CD14-positive monocyte (primary cell): ENCODE data around the gene MRPS6. TPM values are rescaled to one million over a fixed set of nuclear protein-coding genes. Genes with fewer than 3 reads are reported as not detected.

Experiments used
- DNase-seq, 3 donors: peaks; one replicate each; pipeline ENCODE4 v3.0.0-alpha.2; 2011 to 2022
- H2AFZ ChIP-seq: 2 replicates; pipeline ENCODE4 v1.6.0; 2012; ENCODE audit warnings: mild to moderate bottlenecking, low read depth, low read length, inconsistent platforms; ENCODE audit not compliant: insufficient read depth, poor library complexity, severe bottlenecking
- H3K27ac ChIP-seq, 2 donors: 1 replicate in 1 of 2; 2 replicates in 1 of 2; pipeline ENCODE4 v1.5.1; 2012 to 2013; ENCODE audit warnings: low read length in 2 of 2, control low read depth in 1 of 2, inconsistent platforms in 1 of 2, low read depth in 1 of 2, mild to moderate bottlenecking in 1 of 2
- H3K27me3 ChIP-seq, 2 donors: one replicate each; pipeline versions ENCODE4 v1.6.0 to v1.6.1; 2011 to 2013; ENCODE audit warnings: low read length in 2 of 2; ENCODE audit not compliant: control insufficient read depth in 2 of 2, insufficient read depth in 2 of 2
- H3K36me3 ChIP-seq, 2 donors: replicated peaks in 1 of 2; 1 replicate in 1 of 2; 2 replicates in 1 of 2; pipeline versions ENCODE4 v1.5.1 to v1.6.1; 2012 to 2013; ENCODE audit warnings: low read length in 2 of 2, control low read depth in 1 of 2, inconsistent platforms in 1 of 2, mild to moderate bottlenecking in 1 of 2; ENCODE audit not compliant: insufficient read depth in 2 of 2, control insufficient read depth in 1 of 2
- H3K4me1 ChIP-seq, 2 donors: 1 replicate in 1 of 2; 2 replicates in 1 of 2; pipeline versions ENCODE4 v1.5.1 to v1.6.1; 2012 to 2013; ENCODE audit warnings: low read length in 2 of 2, control low read depth in 1 of 2, inconsistent platforms in 1 of 2, mild to moderate bottlenecking in 1 of 2, moderate library complexity in 1 of 2; ENCODE audit not compliant: insufficient read depth in 2 of 2, control insufficient read depth in 1 of 2
- H3K4me2 ChIP-seq: replicated peaks from 2 replicates; pipeline ENCODE3; 2012; ENCODE audit warnings: low read length, moderate library complexity, mild to moderate bottlenecking; ENCODE audit not compliant: poor library complexity, severe bottlenecking; ENCODE audit errors: extremely low read depth
- H3K4me3 ChIP-seq, 3 experiments: fragments of 200-600 bp in 1 of 3; sonication (generic) in 1 of 3; replicated peaks in 1 of 3; 1 replicate in 2 of 3; 2 replicates in 1 of 3; pipeline ENCODE4 v1.5.1; 2011 to 2013; ENCODE audit warnings: low read length in 3 of 3, mild to moderate bottlenecking in 3 of 3, control low read depth in 2 of 3, low read depth in 2 of 3, inconsistent platforms in 1 of 3, moderate library complexity in 1 of 3
- H3K79me2 ChIP-seq: 2 replicates; pipeline ENCODE4 v1.6.0; 2012; ENCODE audit warnings: mild to moderate bottlenecking, control low read depth, inconsistent platforms, low read length, moderate library complexity; ENCODE audit not compliant: insufficient read depth
- H3K9ac ChIP-seq: 2 replicates; pipeline ENCODE4 v1.6.0; 2017; ENCODE audit warnings: low read length, mild to moderate bottlenecking; ENCODE audit not compliant: insufficient read depth, poor library complexity, severe bottlenecking
- H3K9me3 ChIP-seq, 2 donors: replicated peaks in 1 of 2; 1 replicate in 1 of 2; 2 replicates in 1 of 2; pipeline versions ENCODE4 v1.5.1 to v1.6.1; 2012 to 2013; ENCODE audit warnings: low read length in 2 of 2, control low read depth in 1 of 2; ENCODE audit not compliant: control insufficient read depth in 1 of 2, insufficient read depth in 1 of 2
- H4K20me1 ChIP-seq: 2 replicates; pipeline ENCODE4 v1.6.0; 2012; ENCODE audit warnings: mild to moderate bottlenecking, low read length, control low read depth, moderate library complexity; ENCODE audit not compliant: insufficient read depth
- H3K27ac Mint-ChIP-seq, 7 donors: one replicate each; pipeline ENCODE4 v1.8.0; 2020; ENCODE audit warnings: mild to moderate bottlenecking in 7 of 7, mixed read lengths in 7 of 7, moderate library complexity in 6 of 7, inconsistent platforms in 2 of 7
- H3K27me3 Mint-ChIP-seq, 3 donors: one replicate each; pipeline ENCODE4 v1.8.0; 2021 to 2022; ENCODE audit warnings: low read depth in 3 of 3, mild to moderate bottlenecking in 3 of 3, mixed read lengths in 3 of 3, moderate library complexity in 3 of 3, inconsistent platforms in 1 of 3
- H3K36me3 Mint-ChIP-seq, 2 donors: one replicate each; pipeline ENCODE4 v1.8.0; 2020; ENCODE audit warnings: mixed read lengths in 2 of 2, inconsistent platforms in 1 of 2, mild to moderate bottlenecking in 1 of 2
- H3K4me1 Mint-ChIP-seq: one replicate; pipeline ENCODE4 v1.8.0; 2020; ENCODE audit warnings: mild to moderate bottlenecking, mixed read lengths
- H3K4me3 Mint-ChIP-seq, 2 donors: one replicate each; pipeline ENCODE4 v1.8.0; 2020; ENCODE audit warnings: mild to moderate bottlenecking in 2 of 2, mixed read lengths in 2 of 2, moderate library complexity in 1 of 2
- H3K9me3 Mint-ChIP-seq, 7 donors: one replicate each; pipeline ENCODE4 v1.8.0; 2020 to 2022; ENCODE audit warnings: mixed read lengths in 7 of 7, mild to moderate bottlenecking in 6 of 7, moderate library complexity in 6 of 7, inconsistent platforms in 2 of 7
- CTCF ChIP-seq: fragments of 200-600 bp; IDR thresholded peaks from one replicate; pipeline ENCODE4 v1.8.0; 2022; ENCODE audit warnings: antibody characterized with exemption, mild to moderate bottlenecking
- WGBS: methylation state at CpG from one replicate; pipeline ENCODE4 v1.1.5; 2013; ENCODE audit warnings: missing lambda C conversion rate; ENCODE audit not compliant: insufficient coverage; 5-methylcytosine and 5-hydroxymethylcytosine counted together
- intact Hi-C, 2 donors: fragments of 100-400 bp; cut with micrococcal nuclease; formaldehyde crosslinking; loops; one replicate each; pipeline versions ENCODE4 v1.15.0 to v1.15.1; 2023
- polyA plus RNA-seq, 3 donors: library from polyadenylated mRNA; depleted of rRNA in 1 of 3; unstranded in 2 of 3; stranded (reverse) in 1 of 3; fragments of 300-500 nt in 2 of 3; fragments of >200 nt in 1 of 3; fragmentation: Illumina TruSeq in 2 of 3; gene quantifications; 1 replicate in 2 of 3; 2 replicates in 1 of 3; pipeline ENCODE4 v1.2.3, GENCODE V29; 2012 to 2021

MRPS6 gene
- polyA plus RNA-seq, 3 donors: 29.8 to 124 (median 101) TPM

GRCh38 chr21:34086887-34087306 is 13.5 kb downstream of the MRPS6 start:
- H3K4me1 ChIP-seq: no peaks in the 10 kb centered on the region
- H2AFZ ChIP-seq: no peak overlapping the region
- H3K9me3 ChIP-seq: no peaks in the 10 kb centered on the region
- Mint-ChIP-seq H3K27me3 (no peaks in the 10 kb centered on the region), H3K4me3 (no peak overlapping the region), H3K27ac (no peak overlapping the region), H3K4me1 (peaks cover 10% of the 10 kb centered on the region), H3K36me3 (peaks cover 22 to 27% of the 10 kb centered on the region in 2 donors), H3K9me3 (no peaks in the 10 kb centered on the region)
- H3K27me3 ChIP-seq: no peaks in the 10 kb centered on the region
- no peak overlapping the region for H3K4me3 ChIP-seq
- H3K4me2 ChIP-seq: no peak overlapping the region
- no peak overlapping the region for H3K9ac ChIP-seq
- no peak for DNase-seq
- H3K27ac ChIP-seq: no peak overlapping the region
- H3K36me3 ChIP-seq: peaks cover 0 to 54% of the 10 kb centered on the region in 2 donors
- intact Hi-C loops: no loop called here
- WGBS: 97% methylated on average over 5 of the region's 5 CpGs
- no peak for TF ChIP-seq CTCF
- peaks cover 92% of the 10 kb centered on the region for H4K20me1 ChIP-seq
- H3K79me2 ChIP-seq: peaks cover 96% of the 10 kb centered on the region

GRCh38 chr21:34088752-34089151 is 15.4 kb downstream of the MRPS6 start:
- no CpG with 5 or more reads among the region's 3 CpGs for WGBS
- Mint-ChIP-seq H3K9me3 (no peaks in the 10 kb centered on the region), H3K27ac (peak overlapping the region in 1 of 7 donors; percentile 46), H3K4me1 (peaks cover 16% of the 10 kb centered on the region), H3K4me3 (no peak overlapping the region), H3K36me3 (peaks cover 10 to 15% of the 10 kb centered on the region in 2 donors), H3K27me3 (no peaks in the 10 kb centered on the region)
- Histone ChIP-seq H3K4me3 (no peak overlapping the region), H3K27me3 (no peaks in the 10 kb centered on the region), H3K4me2 (no peak overlapping the region), H3K27ac (no peak overlapping the region), H2AFZ (no peak overlapping the region), H3K79me2 (peaks cover 91% of the 10 kb centered on the region), H3K9ac (no peak overlapping the region), H3K9me3 (no peaks in the 10 kb centered on the region), H4K20me1 (peaks cover 92% of the 10 kb centered on the region), H3K36me3 (peaks cover 0 to 39% of the 10 kb centered on the region in 2 donors), H3K4me1 (peaks cover 3 to 7% of the 10 kb centered on the region in 2 donors)
- no peak for TF ChIP-seq CTCF
- intact Hi-C loops: no loop called here
- no peak for DNase-seq
